Measurements from ENCODE around the gene OTUD7B.
"Not testable (repeated sequence)": the region's sequence is repeated elsewhere in the genome, so short reads cannot be mapped to it uniquely, and the experiment has no call there.

OTUD7B gene

GRCh38 chr1:150010393-150011115, at the start of gene OTUD7B:
Gene OTUD7B, minus strand, starts transcription at chr1:150010726. Its CDS starts 33,216 bp downstream, at chr1:149977510.
- peak; percentile 89 for DNase-seq

- DNase-seq, result no peak
These were observed 49.7 kb upstream of the OTUD7B start for GRCh38 chr1:150060260-150060659.

- DNase-seq, result no peak
These were observed 45.9 kb upstream of the OTUD7B start for GRCh38 chr1:150056407-150056806.

GRCh38 chr1:150055507-150055906, 45.0 kb upstream of the OTUD7B start:
- DNase-seq, result not testable (repeated sequence)

- DNase-seq, result no peak
These were observed 43.4 kb upstream of the OTUD7B start for GRCh38 chr1:150053926-150054325.

- not testable (repeated sequence) for DNase-seq
These were observed 41.4 kb upstream of the OTUD7B start for GRCh38 chr1:150051905-150052412.

- DNase-seq, result no peak
These were observed 40.5 kb upstream of the OTUD7B start for GRCh38 chr1:150051089-150051373.

GRCh38 chr1:150049926-150050325, 39.4 kb upstream of the OTUD7B start:
- no peak for DNase-seq

- no peak for DNase-seq
These were observed 23.8 kb upstream of the OTUD7B start for GRCh38 chr1:150034336-150034735.

GRCh38 chr1:150028322-150028721, 17.8 kb upstream of the OTUD7B start:
- DNase-seq, result no peak

- DNase-seq, result no peak
These were observed 13.6 kb upstream of the OTUD7B start for GRCh38 chr1:150024156-150024555.

- DNase-seq, result no peak
These were observed 11.8 kb upstream of the OTUD7B start for GRCh38 chr1:150022357-150022756.

- no peak for DNase-seq
These were observed 10.7 kb upstream of the OTUD7B start for GRCh38 chr1:150021191-150021694.

GRCh38 chr1:150020711-150021110, 10.2 kb upstream of the OTUD7B start:
- DNase-seq, result no peak

- DNase-seq, result no peak
These were observed 7.6 kb upstream of the OTUD7B start for GRCh38 chr1:150018165-150018564.

- DNase-seq, result no peak
These were observed 6.8 kb upstream of the OTUD7B start for GRCh38 chr1:150017206-150017750.

GRCh38 chr1:150015651-150016131, 5.2 kb upstream of the OTUD7B start:
- DNase-seq, result no peak

- DNase-seq, result no peak
These were observed 2.1 kb upstream of the OTUD7B start for GRCh38 chr1:150012611-150013010.

GRCh38 chr1:150009604-150010392, 728 bp downstream of the OTUD7B start:
- DNase-seq, result peak; percentile 16

GRCh38 chr1:150008699-150009098, 1.8 kb downstream of the OTUD7B start:
- DNase-seq, result peak; percentile 52

- DNase-seq, result no peak
These were observed 3.6 kb downstream of the OTUD7B start for GRCh38 chr1:150006881-150007421.

- DNase-seq, result no peak
These were observed 4.9 kb downstream of the OTUD7B start for GRCh38 chr1:150005606-150006005.

GRCh38 chr1:150003801-150004200, 6.7 kb downstream of the OTUD7B start:
- DNase-seq, result no peak

All from NCI-H1105 (cell line).